Stimulated activated CD8-positive, alpha-beta memory T cell treated with anti-CD3 and anti-CD28 coated beads, Interleukin-15, amount 100 ng/mL, for 48 hours (primary cell): ENCODE data around the gene NCDN.

ENCODE experiments used
- DNase-seq, 2 donors: peaks; one replicate each; pipeline ENCODE4 v3.0.0-alpha.2; 2020; ENCODE audit warnings: low read depth in 2 of 2

NCDN gene

GRCh38 chr1:35554266-35555211 lies 3.1 kb upstream of the NCDN start:
- no peak for DNase-seq

- no peak for DNase-seq
Observed at GRCh38 chr1:35555212-35555584, 2.4 kb upstream of the NCDN start.

GRCh38 chr1:35555601-35556477 lies 1.8 kb upstream of the NCDN start:
- no peak for DNase-seq

DNA sequence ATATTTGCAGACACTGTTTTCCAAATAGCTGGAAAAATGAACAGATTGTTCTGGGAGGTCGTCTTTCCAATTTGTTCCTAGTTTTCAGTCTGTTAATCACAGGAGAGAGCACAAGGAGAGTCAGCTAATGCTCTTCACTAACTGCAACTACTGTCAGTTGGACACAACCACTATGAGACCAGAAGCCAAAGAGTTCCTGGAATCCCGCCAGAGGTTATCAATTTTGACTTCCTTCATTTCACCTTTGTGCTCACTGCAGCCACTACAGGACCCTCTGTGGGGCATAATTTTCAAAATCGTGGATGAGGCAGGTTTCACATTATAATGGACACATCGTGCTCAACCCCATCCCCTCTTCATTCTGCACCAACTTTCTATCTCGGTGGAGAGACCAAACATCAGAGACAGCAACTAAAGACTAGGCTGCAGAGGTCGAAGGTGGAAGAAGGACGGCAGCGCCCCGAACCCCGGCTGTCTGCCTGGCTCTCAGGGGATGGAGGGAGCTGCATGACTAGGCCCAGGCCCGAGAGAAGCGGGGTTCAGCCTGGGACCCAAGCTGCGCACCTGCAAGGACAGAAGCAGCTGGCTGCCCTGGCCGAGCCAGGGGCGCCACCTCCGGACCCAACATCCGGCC lies 998 bp upstream of the NCDN start:
- DNase-seq = no peak

- no peak for DNase-seq
Observed at GRCh38 chr1:35557118-35557610, 435 bp upstream of the NCDN start, which contains the start of gene KIAA0319L. Gene KIAA0319L (minus strand): TSS chr1:35557403. CDS start chr1:35554491, 2,912 bp downstream.

DNA sequence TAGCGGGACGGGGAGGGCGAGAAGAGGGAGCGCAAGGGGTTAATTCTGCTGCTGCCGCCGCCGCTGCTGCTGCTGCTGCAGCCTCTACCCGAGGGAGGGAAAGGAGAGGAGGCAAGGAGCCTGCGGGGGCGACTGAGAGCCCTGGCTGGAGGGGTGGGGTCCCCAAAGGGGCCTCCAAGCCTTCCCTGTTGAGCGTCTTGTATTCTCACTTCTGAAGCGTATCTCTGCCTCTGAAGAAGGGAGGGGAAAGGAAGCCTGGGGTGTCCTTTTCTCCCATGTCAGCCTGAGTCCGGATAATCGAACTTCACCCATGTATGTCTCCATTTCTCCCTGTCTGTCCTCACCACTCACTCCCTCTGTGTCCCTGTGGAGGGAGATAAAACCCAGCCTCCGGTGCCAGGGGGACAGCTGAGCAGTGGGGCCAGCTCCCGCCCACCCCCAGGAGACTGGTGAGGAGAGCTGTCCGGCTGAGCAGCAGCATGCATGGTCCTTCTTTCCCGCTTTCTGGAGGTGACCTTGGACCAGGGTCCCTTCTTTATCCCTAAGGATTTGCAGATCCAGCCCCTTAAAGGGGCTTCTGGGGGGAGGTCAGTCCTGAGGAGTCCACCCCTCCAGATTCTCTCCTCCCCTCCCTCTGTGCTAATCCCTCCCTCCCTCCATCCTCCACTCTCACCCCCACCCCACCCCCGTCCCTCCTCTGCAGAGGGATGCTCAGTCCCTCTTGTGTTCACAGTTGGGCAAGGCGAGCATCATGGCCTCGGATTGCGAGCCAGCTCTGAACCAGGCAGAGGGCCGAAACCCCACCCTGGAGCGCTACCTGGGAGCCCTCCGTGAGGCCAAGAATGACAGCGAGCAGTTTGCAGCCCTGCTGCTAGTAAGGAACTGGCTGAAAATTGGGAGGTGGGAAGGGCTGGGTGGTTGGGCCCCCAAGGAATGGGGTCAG lies 1.0 kb downstream of the NCDN start:
- no peak for DNase-seq

GRCh38 chr1:35559317-35559944 lies 1.8 kb downstream of the NCDN start:
- no peak for DNase-seq

GRCh38 chr1:35560256-35561225 lies 2.9 kb downstream of the NCDN start:
- no peak for DNase-seq

DNA sequence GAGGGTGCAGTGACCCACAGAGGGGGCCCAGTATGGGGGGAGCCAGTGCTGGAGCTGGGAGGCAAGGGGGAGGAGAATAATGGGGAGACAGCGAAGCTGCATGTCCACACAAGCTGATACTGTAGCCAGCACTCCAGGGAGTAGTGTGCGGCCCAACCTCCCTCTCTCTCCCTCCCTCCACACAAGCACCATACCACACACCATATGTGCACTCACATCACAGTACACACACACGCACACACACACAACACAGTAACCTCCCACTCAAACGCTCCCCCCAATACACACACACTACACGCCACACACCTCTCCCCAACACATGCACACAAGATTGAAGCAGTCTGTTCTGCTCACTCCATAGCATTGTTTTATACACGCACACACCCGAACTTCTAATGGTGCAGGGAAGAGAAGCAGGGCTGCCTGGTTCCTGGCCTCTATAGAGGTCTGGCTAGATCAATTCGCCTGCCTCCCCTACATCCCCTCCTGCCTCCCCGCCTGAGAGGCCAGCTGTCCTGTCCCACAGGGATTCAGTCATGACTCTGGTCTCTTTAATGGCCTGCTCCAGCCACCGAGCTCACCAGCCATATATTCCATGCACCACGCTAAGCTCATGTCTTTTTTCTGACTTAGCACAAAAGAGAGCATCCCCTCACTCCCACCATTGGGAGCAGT lies 3.8 kb downstream of the NCDN start:
- DNase-seq = no peak

GRCh38 chr1:35561972-35562680 lies 4.5 kb downstream of the NCDN start:
- DNase-seq = no peak

DNA sequence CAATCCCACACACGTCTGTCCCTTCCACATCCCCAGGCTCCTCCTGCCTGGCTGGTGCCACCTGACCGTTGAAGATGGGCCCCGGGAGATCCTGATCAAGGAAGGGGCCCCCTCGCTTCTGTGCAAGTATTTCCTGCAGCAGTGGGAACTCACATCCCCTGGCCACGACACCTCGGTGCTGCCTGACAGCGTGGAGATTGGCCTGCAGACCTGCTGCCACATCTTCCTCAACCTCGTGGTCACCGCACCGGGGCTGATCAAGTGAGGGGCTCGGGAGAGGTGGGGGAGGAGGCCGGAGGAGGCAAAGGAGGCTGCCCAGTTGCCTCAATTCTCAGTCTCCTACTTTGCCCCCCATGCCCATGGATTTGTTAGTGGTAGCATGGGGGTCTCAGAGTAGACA lies 5.6 kb downstream of the NCDN start:
- no peak for DNase-seq

DNA sequence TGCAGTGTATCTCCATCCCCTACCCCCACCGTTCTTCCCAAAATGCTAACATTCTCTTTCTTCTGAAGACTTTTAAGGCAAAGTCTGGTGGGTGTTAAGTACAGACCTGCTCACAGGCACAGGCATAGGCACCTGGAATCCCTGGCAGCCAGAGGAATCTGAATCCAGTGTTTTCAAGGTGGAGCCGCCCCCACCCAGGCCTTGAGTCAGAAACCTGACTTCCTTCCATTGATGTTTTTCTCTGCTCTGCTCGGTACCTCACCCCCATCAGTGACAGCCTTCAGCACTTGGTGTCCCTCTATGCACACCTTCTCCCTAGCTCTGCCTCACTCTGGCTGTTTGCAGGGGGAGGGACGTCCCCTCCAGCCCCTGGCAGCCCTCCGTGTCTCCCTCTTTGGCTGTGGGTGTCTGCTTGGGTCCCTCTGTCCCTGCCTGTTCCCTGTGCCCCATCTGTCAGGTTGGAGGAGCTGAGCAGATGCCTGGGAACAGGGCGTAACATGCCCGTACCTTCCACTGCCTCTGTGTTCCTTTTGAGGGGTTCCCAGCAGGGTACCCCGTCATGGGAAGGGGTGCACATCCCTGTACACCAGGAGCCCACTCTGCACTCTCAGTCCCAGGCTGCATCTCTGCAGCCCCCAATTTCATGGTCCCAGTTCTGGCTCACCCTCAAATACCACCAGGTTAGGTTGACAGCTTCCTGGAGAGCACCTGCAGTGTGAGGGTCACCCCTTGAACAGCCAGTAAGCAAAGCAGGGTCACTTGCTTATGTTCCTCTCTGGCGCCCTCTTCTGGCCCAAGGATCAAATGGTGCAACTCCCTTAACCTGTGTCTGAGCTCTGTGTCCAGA lies 6.7 kb downstream of the NCDN start:
- peak; percentile 57 to 61 for DNase-seq

- no peak for DNase-seq
Observed at GRCh38 chr1:35564884-35565741, 7.5 kb downstream of the NCDN start.

- DNase-seq = no peak
Observed at GRCh38 chr1:35565742-35566133, 8.1 kb downstream of the NCDN start.

DNA sequence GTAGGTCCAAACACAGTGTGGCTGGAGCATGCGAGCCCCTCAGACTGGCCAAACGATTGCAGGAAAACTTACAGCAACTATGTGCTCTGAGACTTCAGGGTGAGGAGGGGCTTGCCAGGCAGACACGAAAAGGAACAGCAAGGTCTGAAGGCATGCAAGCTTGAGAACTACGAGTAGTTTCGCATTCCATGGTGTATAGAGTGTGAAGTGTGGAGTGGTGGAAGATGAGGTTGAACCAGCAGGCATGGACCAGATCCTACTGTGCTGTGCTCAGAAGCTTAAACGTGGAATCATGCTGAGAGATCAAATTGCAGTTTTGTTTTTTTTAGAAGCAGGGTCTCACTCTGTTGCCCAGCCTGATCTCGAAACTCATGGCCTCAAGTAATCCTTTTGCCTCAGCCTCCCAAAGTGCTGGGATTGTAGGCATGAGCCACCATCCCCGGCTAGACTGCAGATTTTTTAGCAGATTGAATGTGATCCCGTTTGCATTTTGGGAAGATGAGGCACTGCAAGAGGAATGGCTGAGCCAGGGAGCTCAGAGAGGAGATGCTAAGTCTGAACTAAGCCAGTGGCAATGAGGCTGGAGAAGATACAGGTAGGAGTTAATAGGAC lies 10.5 kb downstream of the NCDN start:
- DNase-seq = no peak

- no peak for DNase-seq
Observed at GRCh38 chr1:35568975-35569395, 11.4 kb downstream of the NCDN start.
